ENCODE results near the gene IFI27L2. TPM values are rescaled to one million over a fixed set of nuclear protein-coding genes. Genes with fewer than 3 reads are reported as not detected.

Gene IFI27L2
- total and polyA plus RNA-seq, 2 experiments from 2014 or later: 23.4 to 38.5 TPM

DNA sequence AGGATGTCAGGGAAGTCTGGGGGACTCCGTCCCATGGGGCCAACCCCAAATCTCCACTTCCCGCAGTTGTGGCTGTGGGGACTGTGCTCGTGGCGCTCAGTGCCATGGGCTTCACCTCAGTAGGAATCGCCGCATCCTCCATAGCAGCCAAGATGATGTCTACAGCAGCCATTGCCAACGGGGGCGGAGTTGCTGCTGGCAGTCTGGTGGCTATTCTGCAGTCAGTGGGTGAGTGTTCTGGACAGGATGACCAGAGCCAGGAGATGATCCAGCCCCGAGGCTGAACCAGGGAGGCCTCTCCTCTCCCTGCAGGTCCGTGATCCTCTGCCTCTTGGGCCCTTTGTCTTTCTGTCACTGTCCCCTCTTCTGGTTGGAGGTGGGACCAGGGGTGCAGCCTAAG is 27.7 kb downstream of the IFI27L2 start:
- Mint-ChIP-seq H3K36me3 (ENCODE audit: low read depth) (no peaks in the 10 kb centered on the region; the same call in 2 of the 3 replicates), H3K4me1 (peaks cover 2% of the 10 kb centered on the region; the same call in 1 of the 3 replicates), H3K4me3 (no peak overlapping the region), H3K27me3 (ENCODE audit: insufficient read depth, low read depth, poor library complexity) (peaks cover 4% of the 10 kb centered on the region), H3K27ac (no peak overlapping the region), H3K9me3 (no peaks in the 10 kb centered on the region; the same call in 2 of the 3 replicates)
- DNase-seq (ENCODE audit: low spot score) (no peak), ATAC-seq (no peak)
- no peaks in the 10 kb centered on the region for H3K27me3 ChIP-seq (ENCODE audit: insufficient read depth)
- H3K4me3 ChIP-seq: no peak overlapping the region
- no peaks in the 10 kb centered on the region for H3K79me2 ChIP-seq (replicated peaks; ENCODE audit: insufficient read depth)
- TF ChIP-seq, protein P1, sequence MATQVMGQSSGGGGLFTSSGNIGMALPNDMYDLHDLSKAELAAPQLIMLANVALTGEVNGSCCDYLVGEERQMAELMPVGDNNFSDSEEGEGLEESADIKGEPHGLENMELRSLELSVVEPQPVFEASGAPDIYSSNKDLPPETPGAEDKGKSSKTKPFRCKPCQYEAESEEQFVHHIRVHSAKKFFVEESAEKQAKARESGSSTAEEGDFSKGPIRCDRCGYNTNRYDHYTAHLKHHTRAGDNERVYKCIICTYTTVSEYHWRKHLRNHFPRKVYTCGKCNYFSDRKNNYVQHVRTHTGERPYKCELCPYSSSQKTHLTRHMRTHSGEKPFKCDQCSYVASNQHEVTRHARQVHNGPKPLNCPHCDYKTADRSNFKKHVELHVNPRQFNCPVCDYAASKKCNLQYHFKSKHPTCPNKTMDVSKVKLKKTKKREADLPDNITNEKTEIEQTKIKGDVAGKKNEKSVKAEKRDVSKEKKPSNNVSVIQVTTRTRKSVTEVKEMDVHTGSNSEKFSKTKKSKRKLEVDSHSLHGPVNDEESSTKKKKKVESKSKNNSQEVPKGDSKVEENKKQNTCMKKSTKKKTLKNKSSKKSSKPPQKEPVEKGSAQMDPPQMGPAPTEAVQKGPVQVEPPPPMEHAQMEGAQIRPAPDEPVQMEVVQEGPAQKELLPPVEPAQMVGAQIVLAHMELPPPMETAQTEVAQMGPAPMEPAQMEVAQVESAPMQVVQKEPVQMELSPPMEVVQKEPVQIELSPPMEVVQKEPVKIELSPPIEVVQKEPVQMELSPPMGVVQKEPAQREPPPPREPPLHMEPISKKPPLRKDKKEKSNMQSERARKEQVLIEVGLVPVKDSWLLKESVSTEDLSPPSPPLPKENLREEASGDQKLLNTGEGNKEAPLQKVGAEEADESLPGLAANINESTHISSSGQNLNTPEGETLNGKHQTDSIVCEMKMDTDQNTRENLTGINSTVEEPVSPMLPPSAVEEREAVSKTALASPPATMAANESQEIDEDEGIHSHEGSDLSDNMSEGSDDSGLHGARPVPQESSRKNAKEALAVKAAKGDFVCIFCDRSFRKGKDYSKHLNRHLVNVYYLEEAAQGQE (IDR thresholded peaks at IDR 0.05; ENCODE audit: unreplicated experiment): no peak
- TF ChIP-seq NANOG (IDR thresholded peaks at IDR 0.05; ENCODE audit: borderline replicate concordance): no peak
- TF ChIP-seq ZNF331 (CRISPR knock-in tag; IDR thresholded peaks at IDR 0.05; ENCODE audit: low read depth): no peak
- TF ChIP-seq JUNB (IDR thresholded peaks at IDR 0.05; ENCODE audit: unreplicated experiment): no peak
- no peak for TF ChIP-seq POLR2AphosphoS5 (IDR thresholded peaks at IDR 0.05; ENCODE audit: low read depth)
- no peak for TF ChIP-seq EZH2 (IDR thresholded peaks at IDR 0.05; ENCODE audit: low read depth, unreplicated experiment)
- TF ChIP-seq ZNF114 (CRISPR knock-in tag; IDR thresholded peaks at IDR 0.05): no peak
- TF ChIP-seq, protein P2, sequence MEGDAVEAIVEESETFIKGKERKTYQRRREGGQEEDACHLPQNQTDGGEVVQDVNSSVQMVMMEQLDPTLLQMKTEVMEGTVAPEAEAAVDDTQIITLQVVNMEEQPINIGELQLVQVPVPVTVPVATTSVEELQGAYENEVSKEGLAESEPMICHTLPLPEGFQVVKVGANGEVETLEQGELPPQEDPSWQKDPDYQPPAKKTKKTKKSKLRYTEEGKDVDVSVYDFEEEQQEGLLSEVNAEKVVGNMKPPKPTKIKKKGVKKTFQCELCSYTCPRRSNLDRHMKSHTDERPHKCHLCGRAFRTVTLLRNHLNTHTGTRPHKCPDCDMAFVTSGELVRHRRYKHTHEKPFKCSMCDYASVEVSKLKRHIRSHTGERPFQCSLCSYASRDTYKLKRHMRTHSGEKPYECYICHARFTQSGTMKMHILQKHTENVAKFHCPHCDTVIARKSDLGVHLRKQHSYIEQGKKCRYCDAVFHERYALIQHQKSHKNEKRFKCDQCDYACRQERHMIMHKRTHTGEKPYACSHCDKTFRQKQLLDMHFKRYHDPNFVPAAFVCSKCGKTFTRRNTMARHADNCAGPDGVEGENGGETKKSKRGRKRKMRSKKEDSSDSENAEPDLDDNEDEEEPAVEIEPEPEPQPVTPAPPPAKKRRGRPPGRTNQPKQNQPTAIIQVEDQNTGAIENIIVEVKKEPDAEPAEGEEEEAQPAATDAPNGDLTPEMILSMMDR (conservative IDR thresholded peaks at IDR 0.05; ENCODE audit: low read depth in 2 of 2): no peak
- TF ChIP-seq STAT1 (IDR thresholded peaks at IDR 0.05; ENCODE audit: unreplicated experiment): no peak
- TF ChIP-seq, protein P3, sequence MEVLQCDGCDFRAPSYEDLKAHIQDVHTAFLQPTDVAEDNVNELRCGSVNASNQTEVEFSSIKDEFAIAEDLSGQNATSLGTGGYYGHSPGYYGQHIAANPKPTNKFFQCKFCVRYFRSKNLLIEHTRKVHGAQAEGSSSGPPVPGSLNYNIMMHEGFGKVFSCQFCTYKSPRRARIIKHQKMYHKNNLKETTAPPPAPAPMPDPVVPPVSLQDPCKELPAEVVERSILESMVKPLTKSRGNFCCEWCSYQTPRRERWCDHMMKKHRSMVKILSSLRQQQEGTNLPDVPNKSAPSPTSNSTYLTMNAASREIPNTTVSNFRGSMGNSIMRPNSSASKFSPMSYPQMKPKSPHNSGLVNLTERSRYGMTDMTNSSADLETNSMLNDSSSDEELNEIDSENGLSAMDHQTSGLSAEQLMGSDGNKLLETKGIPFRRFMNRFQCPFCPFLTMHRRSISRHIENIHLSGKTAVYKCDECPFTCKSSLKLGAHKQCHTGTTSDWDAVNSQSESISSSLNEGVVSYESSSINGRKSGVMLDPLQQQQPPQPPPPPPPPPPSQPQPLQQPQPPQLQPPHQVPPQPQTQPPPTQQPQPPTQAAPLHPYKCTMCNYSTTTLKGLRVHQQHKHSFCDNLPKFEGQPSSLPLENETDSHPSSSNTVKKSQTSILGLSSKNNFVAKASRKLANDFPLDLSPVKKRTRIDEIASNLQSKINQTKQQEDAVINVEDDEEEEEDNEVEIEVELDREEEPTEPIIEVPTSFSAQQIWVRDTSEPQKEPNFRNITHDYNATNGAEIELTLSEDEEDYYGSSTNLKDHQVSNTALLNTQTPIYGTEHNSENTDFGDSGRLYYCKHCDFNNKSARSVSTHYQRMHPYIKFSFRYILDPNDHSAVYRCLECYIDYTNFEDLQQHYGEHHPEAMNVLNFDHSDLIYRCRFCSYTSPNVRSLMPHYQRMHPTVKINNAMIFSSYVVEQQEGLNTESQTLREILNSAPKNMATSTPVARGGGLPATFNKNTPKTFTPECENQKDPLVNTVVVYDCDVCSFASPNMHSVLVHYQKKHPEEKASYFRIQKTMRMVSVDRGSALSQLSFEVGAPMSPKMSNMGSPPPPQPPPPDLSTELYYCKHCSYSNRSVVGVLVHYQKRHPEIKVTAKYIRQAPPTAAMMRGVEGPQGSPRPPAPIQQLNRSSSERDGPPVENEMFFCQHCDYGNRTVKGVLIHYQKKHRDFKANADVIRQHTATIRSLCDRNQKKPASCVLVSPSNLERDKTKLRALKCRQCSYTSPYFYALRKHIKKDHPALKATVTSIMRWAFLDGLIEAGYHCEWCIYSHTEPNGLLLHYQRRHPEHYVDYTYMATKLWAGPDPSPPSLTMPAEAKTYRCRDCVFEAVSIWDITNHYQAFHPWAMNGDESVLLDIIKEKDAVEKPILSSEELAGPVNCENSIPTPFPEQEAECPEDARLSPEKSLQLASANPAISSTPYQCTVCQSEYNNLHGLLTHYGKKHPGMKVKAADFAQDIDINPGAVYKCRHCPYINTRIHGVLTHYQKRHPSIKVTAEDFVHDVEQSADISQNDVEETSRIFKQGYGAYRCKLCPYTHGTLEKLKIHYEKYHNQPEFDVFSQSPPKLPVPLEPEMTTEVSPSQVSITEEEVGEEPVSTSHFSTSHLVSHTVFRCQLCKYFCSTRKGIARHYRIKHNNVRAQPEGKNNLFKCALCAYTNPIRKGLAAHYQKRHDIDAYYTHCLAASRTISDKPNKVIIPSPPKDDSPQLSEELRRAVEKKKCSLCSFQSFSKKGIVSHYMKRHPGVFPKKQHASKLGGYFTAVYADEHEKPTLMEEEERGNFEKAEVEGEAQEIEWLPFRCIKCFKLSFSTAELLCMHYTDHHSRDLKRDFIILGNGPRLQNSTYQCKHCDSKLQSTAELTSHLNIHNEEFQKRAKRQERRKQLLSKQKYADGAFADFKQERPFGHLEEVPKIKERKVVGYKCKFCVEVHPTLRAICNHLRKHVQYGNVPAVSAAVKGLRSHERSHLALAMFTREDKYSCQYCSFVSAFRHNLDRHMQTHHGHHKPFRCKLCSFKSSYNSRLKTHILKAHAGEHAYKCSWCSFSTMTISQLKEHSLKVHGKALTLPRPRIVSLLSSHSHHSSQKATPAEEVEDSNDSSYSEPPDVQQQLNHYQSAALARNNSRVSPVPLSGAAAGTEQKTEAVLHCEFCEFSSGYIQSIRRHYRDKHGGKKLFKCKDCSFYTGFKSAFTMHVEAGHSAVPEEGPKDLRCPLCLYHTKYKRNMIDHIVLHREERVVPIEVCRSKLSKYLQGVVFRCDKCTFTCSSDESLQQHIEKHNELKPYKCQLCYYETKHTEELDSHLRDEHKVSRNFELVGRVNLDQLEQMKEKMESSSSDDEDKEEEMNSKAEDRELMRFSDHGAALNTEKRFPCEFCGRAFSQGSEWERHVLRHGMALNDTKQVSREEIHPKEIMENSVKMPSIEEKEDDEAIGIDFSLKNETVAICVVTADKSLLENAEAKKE (CRISPR knock-in tag; IDR thresholded peaks at IDR 0.05): no peak
- TF ChIP-seq, protein P4, sequence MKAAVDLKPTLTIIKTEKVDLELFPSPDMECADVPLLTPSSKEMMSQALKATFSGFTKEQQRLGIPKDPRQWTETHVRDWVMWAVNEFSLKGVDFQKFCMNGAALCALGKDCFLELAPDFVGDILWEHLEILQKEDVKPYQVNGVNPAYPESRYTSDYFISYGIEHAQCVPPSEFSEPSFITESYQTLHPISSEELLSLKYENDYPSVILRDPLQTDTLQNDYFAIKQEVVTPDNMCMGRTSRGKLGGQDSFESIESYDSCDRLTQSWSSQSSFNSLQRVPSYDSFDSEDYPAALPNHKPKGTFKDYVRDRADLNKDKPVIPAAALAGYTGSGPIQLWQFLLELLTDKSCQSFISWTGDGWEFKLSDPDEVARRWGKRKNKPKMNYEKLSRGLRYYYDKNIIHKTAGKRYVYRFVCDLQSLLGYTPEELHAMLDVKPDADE (IDR thresholded peaks at IDR 0.05): no peak
- no peak for TF ChIP-seq CREB1 (CRISPR knock-in tag; IDR thresholded peaks at IDR 0.05; ENCODE audit: low read depth)
- TF ChIP-seq EZH2phosphoT487 (IDR thresholded peaks at IDR 0.05; ENCODE audit: unreplicated experiment): no peak
- H3K9me2 ChIP-seq (ENCODE audit: insufficient read depth): no peaks in the 10 kb centered on the region
- no peaks in the 10 kb centered on the region for H4K20me1 ChIP-seq (replicated peaks; ENCODE audit: insufficient read depth)
- no peaks in the 10 kb centered on the region for H3K4me1 ChIP-seq (ENCODE audit: insufficient read depth)
- H3F3A ChIP-seq (replicated peaks; ENCODE audit: low read depth): no peaks in the 10 kb centered on the region
- no peak overlapping the region for H2AFZ ChIP-seq
- H3K36me3 ChIP-seq (ENCODE audit: insufficient read depth): no peaks in the 10 kb centered on the region
- H3K27ac ChIP-seq (ENCODE audit: low read depth): no peak overlapping the region
- H3K4me2 ChIP-seq: no peak overlapping the region
